HG03558 (cell line): ENCODE results near the gene RAMACL.

ENCODE experiments used
- ATAC-seq: cut with Tn5 transposase; IDR thresholded peaks from one replicate; pipeline ENCODE4 v1.9.1; 2021; ENCODE audit warnings: moderate number of reproducible peaks; ENCODE audit not compliant: unreplicated experiment; ENCODE audit errors: extremely low read depth

RAMACL gene

GRCh38 chr6:166561771-166562359 is 24.6 kb downstream of the RAMACL start:
- no peak for ATAC-seq

GRCh38 chr6:166560222-166560621 is 26.3 kb downstream of the RAMACL start:
- no peak for ATAC-seq

GRCh38 chr6:166559662-166560061 is 26.8 kb downstream of the RAMACL start:
- ATAC-seq, result no peak

GRCh38 chr6:166559211-166559610 is 27.3 kb downstream of the RAMACL start:
- ATAC-seq, result no peak

- no peak for ATAC-seq
Measured at GRCh38 chr6:166558156-166559005, 28.1 kb downstream of the RAMACL start.

- ATAC-seq, result no peak
Measured at GRCh38 chr6:166556863-166557322, 29.6 kb downstream of the RAMACL start.

- no peak for ATAC-seq
Measured at GRCh38 chr6:166556336-166556735, 30.1 kb downstream of the RAMACL start.

GRCh38 chr6:166555086-166555485 is 31.4 kb downstream of the RAMACL start:
- no peak for ATAC-seq

GRCh38 chr6:166554316-166554715 is 32.2 kb downstream of the RAMACL start:
- ATAC-seq, result no peak

GRCh38 chr6:166553563-166554271 is 32.8 kb downstream of the RAMACL start:
- no peak for ATAC-seq

GRCh38 chr6:166552600-166552999 is 33.9 kb downstream of the RAMACL start:
- no peak for ATAC-seq

GRCh38 chr6:166551754-166552495 is 34.6 kb downstream of the RAMACL start:
- ATAC-seq, result no peak

GRCh38 chr6:166546653-166547052 is 39.8 kb downstream of the RAMACL start:
- no peak for ATAC-seq

- no peak for ATAC-seq
Measured at GRCh38 chr6:166545156-166546034, 41.1 kb downstream of the RAMACL start.

GRCh38 chr6:166544296-166544605 is 42.2 kb downstream of the RAMACL start:
- ATAC-seq, result no peak

GRCh38 chr6:166543603-166544295 is 42.7 kb downstream of the RAMACL start:
- no peak for ATAC-seq

- ATAC-seq, result no peak
Measured at GRCh38 chr6:166542580-166542912, 43.9 kb downstream of the RAMACL start.

- ATAC-seq, result no peak
Measured at GRCh38 chr6:166541876-166542579, 44.5 kb downstream of the RAMACL start.

- peak; percentile 18 for ATAC-seq
Measured at GRCh38 chr6:166541366-166541765, 45.1 kb downstream of the RAMACL start.
